ENCODE results near the gene KIF4A.

- TF ChIP-seq EZH2 (IDR thresholded peaks at IDR 0.05; ENCODE audit: low read length): no peak
- TF ChIP-seq CTCF (optimal IDR thresholded peaks at IDR 0.05 in 1 of 3, IDR thresholded peaks at IDR 0.05 in 1 of 3, conservative IDR thresholded peaks at IDR 0.05 in 1 of 3; ENCODE audit: extremely low read depth in 1 of 3, insufficient read depth in 2 of 3, low read length in 3 of 3): no peak
These were observed 177.1 kb downstream of the KIF4A start for GRCh38 chrX:70466968-70467367.
